HepG2 (cell line): ENCODE measurements around the gene LCE3E. TPM values are rescaled to one million over a fixed set of nuclear protein-coding genes. Genes with fewer than 3 reads are reported as not detected.

Experiments
- ATAC-seq: fragments of 200-7000 bp; cut with Tn5 transposase; 3 replicates; pipeline ENCODE4 v1.9.1; 2020; ENCODE audit warnings: mild to moderate bottlenecking, moderate library complexity
- BruUV-seq: library from RNA; stranded (reverse); fragments of 400-500 nt; replicated peaks from 2 replicates; lab custom pipeline; 2021; lab: Mats Ljungman, UMichigan
- CTCF ChIA-PET: fragments of 300-600 bp; formaldehyde crosslinking; extraction: SDS; loops from one replicate; lab custom pipeline; 2021; ENCODE audit warnings: low total read pairs, inconsistent platforms, low intra/inter-chr PET ratio; lab: Yijun Ruan, JAX
- POLR2A ChIA-PET: fragments of 350-600 bp; sonication (Branson Sonifier 250); formaldehyde crosslinking; loops from one replicate; lab custom pipeline; 2020; ENCODE audit warnings: antibody characterized with exemption, inconsistent platforms; lab: Yijun Ruan, JAX
- DNase-seq: peaks from one replicate; pipeline ENCODE4 v3.0.0-alpha.2; 2015; ENCODE audit warnings: low spot score
- FAIRE-seq: peaks from 3 replicates; lab custom pipeline; 2011; peaks lifted over from hg19 to GRCh38; lab: Jason Lieb, UNC
- H2AFZ ChIP-seq: one replicate; pipeline ENCODE4 v1.6.1; 2011; ENCODE audit warnings: low read length, inconsistent platforms
- H3K27ac ChIP-seq: fragments of 300-600 bp; 3 replicates; pipeline ENCODE4 v1.8.0; 2011; ENCODE audit warnings: mixed run types, mild to moderate bottlenecking, mixed read lengths, low read length, inconsistent platforms; ENCODE audit not compliant: insufficient read depth; ENCODE audit errors: extremely low read length
- H3K27me3 ChIP-seq, 2 experiments: fragments of 200-600 bp in 1 of 2; 2 replicates in 1 of 2; 3 replicates in 1 of 2; pipeline versions ENCODE4 v1.6.0 to v1.8.0; 2011; ENCODE audit warnings: low read length in 2 of 2, mild to moderate bottlenecking in 2 of 2, moderate library complexity in 2 of 2, inconsistent platforms in 1 of 2; ENCODE audit not compliant: insufficient read depth in 2 of 2, control insufficient read depth in 1 of 2
- H3K36me3 ChIP-seq, 2 experiments: fragments of 200-600 bp in 1 of 2; replicated peaks in 1 of 2; 2 replicates in 1 of 2; 3 replicates in 1 of 2; pipeline versions ENCODE4 v1.5.1 to v1.8.0; 2011; ENCODE audit warnings: low read length in 2 of 2, inconsistent platforms in 1 of 2; ENCODE audit not compliant: insufficient read depth in 2 of 2, control insufficient read depth in 1 of 2
- H3K4me1 ChIP-seq: 2 replicates; pipeline ENCODE4 v1.5.1; 2012; ENCODE audit warnings: low read length, inconsistent platforms; ENCODE audit not compliant: insufficient read depth
- H3K4me2 ChIP-seq: 2 replicates; pipeline ENCODE4 v1.6.0; 2011; ENCODE audit warnings: low read depth, low read length, inconsistent platforms
- H3K4me3 ChIP-seq, 3 experiments: fragments of 200-600 bp in 1 of 3; sonication (generic), shearing (Covaris generic) in 1 of 3; replicated peaks in 1 of 3; 2 replicates each; pipeline ENCODE4 v1.5.1; 2011 to 2016; ENCODE audit warnings: low read length in 3 of 3, inconsistent platforms in 2 of 3, low read depth in 2 of 3, mild to moderate bottlenecking in 2 of 3, control low read depth in 1 of 3, mixed read lengths in 1 of 3; ENCODE audit not compliant: insufficient read depth in 1 of 3
- H3K79me2 ChIP-seq: one replicate; pipeline ENCODE4 v1.6.1; 2011; ENCODE audit warnings: low read length, inconsistent platforms; ENCODE audit not compliant: insufficient read depth
- H3K9ac ChIP-seq: 2 replicates; pipeline ENCODE4 v1.6.0; 2011; ENCODE audit warnings: mild to moderate bottlenecking, low read depth, low read length, inconsistent platforms; ENCODE audit not compliant: insufficient read depth
- H3K9me3 ChIP-seq: 2 replicates; pipeline ENCODE4 v1.5.1; 2012; ENCODE audit warnings: mild to moderate bottlenecking, low read length
- H4K20me1 ChIP-seq: 2 replicates; pipeline ENCODE4 v1.6.0; 2011; ENCODE audit warnings: inconsistent platforms, mild to moderate bottlenecking, low read length, moderate library complexity; ENCODE audit not compliant: insufficient read depth
- GATAD1 ChIP-seq: IDR thresholded peaks from 2 replicates; pipeline ENCODE4 v1.6.1; 2016; ENCODE audit warnings: missing genetic modification reagents, missing compliant biosample characterization
- HMG20A ChIP-seq: IDR thresholded peaks from 2 replicates; pipeline ENCODE4 v1.6.1; 2016; ENCODE audit warnings: borderline replicate concordance
- JUNB ChIP-seq: sonication (generic); formaldehyde crosslinking; IDR thresholded peaks from 2 replicates; pipeline ENCODE4 v1.8.0; 2022; ENCODE audit warnings: missing genetic modification reagents, mild to moderate bottlenecking, borderline replicate concordance
- MYNN ChIP-seq: sonication (generic); formaldehyde crosslinking; IDR thresholded peaks from 2 replicates; pipeline ENCODE4 v1.4.0; 2020; ENCODE audit warnings: mild to moderate bottlenecking, low read depth, missing genetic modification reagents
- SAP130 ChIP-seq: IDR thresholded peaks from 2 replicates; pipeline ENCODE4 v1.6.1; 2016; ENCODE audit warnings: low read depth
- SIX4 ChIP-seq: sonication (generic); formaldehyde crosslinking; IDR thresholded peaks from 2 replicates; pipeline ENCODE4 v1.4.0; 2020; ENCODE audit warnings: missing genetic modification reagents
- SKI ChIP-seq: fragments of 450-650 bp; IDR thresholded peaks from one replicate; pipeline ENCODE4 v1.6.1; 2018; ENCODE audit warnings: mild to moderate bottlenecking; ENCODE audit not compliant: partially characterized antibody
- XRCC5 ChIP-seq: fragments of 200-400 bp; formaldehyde crosslinking; optimal IDR thresholded peaks from 2 replicates; pipeline ENCODE3; 2017; ENCODE audit warnings: mild to moderate bottlenecking, low read length
- ZFP90 ChIP-seq: sonication (generic); formaldehyde crosslinking; IDR thresholded peaks from 2 replicates; pipeline ENCODE4 v1.8.0; 2022; ENCODE audit warnings: missing genetic modification reagents, mild to moderate bottlenecking, inconsistent platforms, borderline replicate concordance
- ZNF333 ChIP-seq: sonication (generic); formaldehyde crosslinking; IDR thresholded peaks from 2 replicates; pipeline ENCODE4 v1.4.0; 2020; ENCODE audit warnings: mild to moderate bottlenecking, missing genetic modification reagents, borderline replicate concordance
- ZNF335 ChIP-seq: sonication (generic); formaldehyde crosslinking; IDR thresholded peaks from 2 replicates; pipeline ENCODE4 v1.4.0; 2020; ENCODE audit warnings: missing genetic modification reagents
- ZNF446 ChIP-seq: sonication (generic); formaldehyde crosslinking; IDR thresholded peaks from 2 replicates; pipeline ENCODE4 v1.5.0; 2020; ENCODE audit warnings: mild to moderate bottlenecking, missing genetic modification reagents
- WGBS: methylation state at CpG from one replicate; pipeline ENCODE4 v1.1.6; 2017; ENCODE audit warnings: low lambda C conversion rate; 5-methylcytosine and 5-hydroxymethylcytosine counted together
- in situ Hi-C: cut with HindIII; loops from 2 replicates; pipeline ENCODE4 v1.10.0; 2017; ENCODE audit warnings: low pct_unique_long_range_greater_than_20kb; ENCODE audit not compliant: extremely low pct_ligation_motif_present
- intact Hi-C: fragments of 100-400 bp; cut with micrococcal nuclease; formaldehyde crosslinking; loops from one replicate; pipeline ENCODE4 v1.10.0; 2022; ENCODE audit not compliant: unreplicated experiment
- polyA plus RNA-seq, 8 experiments: library from polyadenylated mRNA; depleted of rRNA in 3 of 8; stranded (reverse) in 7 of 8; unstranded in 1 of 8; fragments of >200 nt; fragmentation: Illumina TruSeq in 4 of 8; extraction: Trizol in 4 of 8; gene quantifications; 2 replicates each; pipeline versions ENCODE4 v1.2.1 to v1.2.3, GENCODE V29; 2011 to 2016; ENCODE audit warnings: low read depth in 4 of 8, missing spikeins in 1 of 8, mixed read lengths in 1 of 8; ENCODE audit not compliant: insufficient read depth in 1 of 8
- total RNA-seq, 5 experiments: library from RNA; depleted of rRNA; stranded (reverse); fragments of >200 nt; fragmentation: Illumina TruSeq; extraction: Trizol; gene quantifications; 2 replicates each; pipeline ENCODE4 v1.2.3, GENCODE V29; 2016; ENCODE audit warnings: low read depth in 1 of 5
- TF ChIP-seq, protein P1 (sequence below): sonication (generic); formaldehyde crosslinking; IDR thresholded peaks from 2 replicates; pipeline ENCODE4 v1.4.0; 2020; ENCODE audit warnings: missing genetic modification reagents, borderline replicate concordance
- TF ChIP-seq, protein P2 (sequence below): IDR thresholded peaks from 2 replicates; pipeline ENCODE4 v1.6.1; 2012; ENCODE audit warnings: low read depth, low read length, improper control_type of control experiment

The LCE3E gene
- total and polyA plus RNA-seq, 2 of the 13 experiments (the other 11 are each of a cell fraction or from before 2014, with no cell fraction given), result not detected

GRCh38 chr1:152539901-152540300, 26.7 kb downstream of the LCE3E start:
- Histone ChIP-seq H3K4me3 (no peak overlapping the region), H3K79me2 (no peaks in the 10 kb centered on the region), H4K20me1 (no peaks in the 10 kb centered on the region), H3K36me3 (no peaks in the 10 kb centered on the region), H3K9ac (no peak overlapping the region), H3K27me3 (0 out of 5 replicates have a peak, but pooled peaks cover 0 to 3% of the 10 kb centered on the region in 2 experiments), H3K4me2 (no peak overlapping the region), H3K4me1 (no peaks in the 10 kb centered on the region), H2AFZ (no peak overlapping the region), H3K27ac (no peak overlapping the region), H3K9me3 (no peaks in the 10 kb centered on the region)
- in situ Hi-C loops, result no loop called here
- CTCF ChIA-PET, result no interaction called here
- FAIRE-seq (no peak), DNase-seq (no peak), ATAC-seq (no peak)
- intact Hi-C loops, result no loop called here
- POLR2A ChIA-PET, result no interaction called here
- BruUV-seq, result no TSS peak
- no peak for TF ChIP-seq HMG20A
- TF ChIP-seq SAP130, result no peak
- no peak for TF ChIP-seq XRCC5
- no peak for TF ChIP-seq ZNF446
- TF ChIP-seq, protein P1, sequence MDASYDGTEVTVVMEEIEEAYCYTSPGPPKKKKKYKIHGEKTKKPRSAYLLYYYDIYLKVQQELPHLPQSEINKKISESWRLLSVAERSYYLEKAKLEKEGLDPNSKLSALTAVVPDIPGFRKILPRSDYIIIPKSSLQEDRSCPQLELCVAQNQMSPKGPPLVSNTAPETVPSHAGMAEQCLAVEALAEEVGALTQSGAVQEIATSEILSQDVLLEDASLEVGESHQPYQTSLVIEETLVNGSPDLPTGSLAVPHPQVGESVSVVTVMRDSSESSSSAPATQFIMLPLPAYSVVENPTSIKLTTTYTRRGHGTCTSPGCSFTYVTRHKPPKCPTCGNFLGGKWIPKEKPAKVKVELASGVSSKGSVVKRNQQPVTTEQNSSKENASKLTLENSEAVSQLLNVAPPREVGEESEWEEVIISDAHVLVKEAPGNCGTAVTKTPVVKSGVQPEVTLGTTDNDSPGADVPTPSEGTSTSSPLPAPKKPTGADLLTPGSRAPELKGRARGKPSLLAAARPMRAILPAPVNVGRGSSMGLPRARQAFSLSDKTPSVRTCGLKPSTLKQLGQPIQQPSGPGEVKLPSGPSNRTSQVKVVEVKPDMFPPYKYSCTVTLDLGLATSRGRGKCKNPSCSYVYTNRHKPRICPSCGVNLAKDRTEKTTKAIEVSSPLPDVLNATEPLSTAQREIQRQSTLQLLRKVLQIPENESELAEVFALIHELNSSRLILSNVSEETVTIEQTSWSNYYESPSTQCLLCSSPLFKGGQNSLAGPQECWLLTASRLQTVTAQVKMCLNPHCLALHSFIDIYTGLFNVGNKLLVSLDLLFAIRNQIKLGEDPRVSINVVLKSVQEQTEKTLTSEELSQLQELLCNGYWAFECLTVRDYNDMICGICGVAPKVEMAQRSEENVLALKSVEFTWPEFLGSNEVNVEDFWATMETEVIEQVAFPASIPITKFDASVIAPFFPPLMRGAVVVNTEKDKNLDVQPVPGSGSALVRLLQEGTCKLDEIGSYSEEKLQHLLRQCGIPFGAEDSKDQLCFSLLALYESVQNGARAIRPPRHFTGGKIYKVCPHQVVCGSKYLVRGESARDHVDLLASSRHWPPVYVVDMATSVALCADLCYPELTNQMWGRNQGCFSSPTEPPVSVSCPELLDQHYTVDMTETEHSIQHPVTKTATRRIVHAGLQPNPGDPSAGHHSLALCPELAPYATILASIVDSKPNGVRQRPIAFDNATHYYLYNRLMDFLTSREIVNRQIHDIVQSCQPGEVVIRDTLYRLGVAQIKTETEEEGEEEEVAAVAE (CRISPR knock-in tag), result no peak
- 4% methylated on average over 2 of the region's 2 CpGs for WGBS

DNA sequence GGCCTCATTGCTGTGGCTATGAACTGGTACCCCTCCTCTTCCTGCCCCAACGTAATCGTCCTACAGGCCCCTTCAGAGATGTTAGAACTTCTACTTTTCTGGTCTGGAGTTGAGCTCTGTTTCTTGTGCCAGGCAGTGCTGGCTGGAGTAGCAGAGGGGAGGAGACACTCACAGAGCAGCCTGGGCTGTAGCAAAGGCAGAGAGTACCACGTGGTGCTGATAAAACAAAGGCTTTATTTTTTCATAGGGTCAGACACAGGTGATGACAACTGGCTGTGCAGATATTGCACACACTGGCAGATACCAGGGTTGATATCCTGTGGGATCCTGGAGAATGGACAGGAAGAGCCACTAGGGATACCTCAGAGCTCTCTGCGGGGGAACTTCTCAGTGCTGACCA, 29.1 kb downstream of the LCE3E start:
- H4K20me1 ChIP-seq, result no peaks in the 10 kb centered on the region
- no peaks in the 10 kb centered on the region for H3K9me3 ChIP-seq
- H3K4me3 ChIP-seq, result no peak overlapping the region
- TF ChIP-seq, protein P2, sequence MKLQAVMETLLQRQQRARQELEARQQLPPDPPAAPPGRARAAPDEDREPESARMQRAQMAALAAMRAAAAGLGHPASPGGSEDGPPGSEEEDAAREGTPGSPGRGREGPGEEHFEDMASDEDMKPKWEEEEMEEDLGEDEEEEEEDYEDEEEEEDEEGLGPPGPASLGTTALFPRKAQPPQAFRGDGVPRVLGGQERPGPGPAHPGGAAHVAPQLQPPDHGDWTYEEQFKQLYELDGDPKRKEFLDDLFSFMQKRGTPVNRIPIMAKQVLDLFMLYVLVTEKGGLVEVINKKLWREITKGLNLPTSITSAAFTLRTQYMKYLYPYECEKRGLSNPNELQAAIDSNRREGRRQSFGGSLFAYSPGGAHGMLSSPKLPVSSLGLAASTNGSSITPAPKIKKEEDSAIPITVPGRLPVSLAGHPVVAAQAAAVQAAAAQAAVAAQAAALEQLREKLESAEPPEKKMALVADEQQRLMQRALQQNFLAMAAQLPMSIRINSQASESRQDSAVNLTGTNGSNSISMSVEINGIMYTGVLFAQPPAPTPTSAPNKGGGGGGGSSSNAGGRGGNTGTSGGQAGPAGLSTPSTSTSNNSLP, result no peak
- TF ChIP-seq JUNB (CRISPR knock-in tag) (no peak), GATAD1 (CRISPR knock-in tag) (no peak), ZNF335 (CRISPR knock-in tag) (no peak), MYNN (no peak), ZNF333 (no peak), SKI (no peak), ZFP90 (CRISPR knock-in tag) (no peak), SIX4 (no peak)
- FAIRE-seq (no peak), ATAC-seq (no peak), DNase-seq (no peak)
- CTCF ChIA-PET, result no interaction called here
- intact Hi-C loops, result no loop called here
- H3K36me3 ChIP-seq, result no peaks in the 10 kb centered on the region
- in situ Hi-C loops, result no loop called here
- H3K27ac ChIP-seq, result no peak overlapping the region
- no peaks in the 10 kb centered on the region for H3K79me2 ChIP-seq
- 0 out of 5 replicates have a peak, but pooled peaks cover 0 to 5% of the 10 kb centered on the region in 2 experiments for H3K27me3 ChIP-seq
- H2AFZ ChIP-seq, result no peak overlapping the region
- BruUV-seq, result no TSS peak
- POLR2A ChIA-PET, result no interaction called here
- H3K9ac ChIP-seq, result no peak overlapping the region
- H3K4me2 ChIP-seq, result no peak overlapping the region
- WGBS, result 0% methylated on average over 4 of the region's 4 CpGs
- H3K4me1 ChIP-seq, result no peaks in the 10 kb centered on the region
